K562 (cell line): ENCODE results near the gene SYNGR4. TPM values are rescaled to one million over a fixed set of nuclear protein-coding genes. Genes with fewer than 3 reads are reported as not detected.
A peak's percentile ranks its signal among the peaks of the same experiment; 100 is the strongest.

Experiments used
- ARID1B ChIP-seq: fragments of 450-650 bp; IDR thresholded peaks from 2 replicates; pipeline ENCODE4 v1.6.1; 2016; ENCODE audit warnings: antibody characterized with exemption, mild to moderate bottlenecking, inconsistent platforms
- ATF7 ChIP-seq: fragments of 450-650 bp; IDR thresholded peaks from 2 replicates; pipeline ENCODE4 v1.7.1; 2014; ENCODE audit warnings: mild to moderate bottlenecking, moderate library complexity
- DMBX1 ChIP-seq: fragments of 250-450 bp; sonication (Bioruptor Pico); IDR thresholded peaks from 2 replicates; pipeline ENCODE4 v1.8.0; 2022; ENCODE audit warnings: inconsistent platforms, mild to moderate bottlenecking, moderate library complexity, borderline replicate concordance
- ELF1 ChIP-seq: fragments of 200-800 bp; sonication (Bioruptor generic); IDR thresholded peaks from 2 replicates; pipeline ENCODE4 v1.6.1; 2016; ENCODE audit warnings: missing genetic modification characterization, missing compliant biosample characterization
- GTF2E2 ChIP-seq: fragments of 200-800 bp; sonication (Bioruptor generic); IDR thresholded peaks from 2 replicates; pipeline ENCODE4 v1.6.1; 2016; ENCODE audit warnings: missing genetic modification characterization, missing compliant biosample characterization
- KLF6 ChIP-seq: fragments of 250-450 bp; sonication (Bioruptor Pico); IDR thresholded peaks from 2 replicates; pipeline ENCODE4 v1.4.0; 2020; ENCODE audit warnings: mild to moderate bottlenecking, moderate library complexity, borderline replicate concordance
- MAFK ChIP-seq: IDR thresholded peaks from 2 replicates; pipeline ENCODE4 v1.6.1; 2011; ENCODE audit warnings: low read length, improper control_type of control experiment
- NFE2 ChIP-seq: IDR thresholded peaks from 2 replicates; pipeline ENCODE4 v1.6.1; 2014; ENCODE audit warnings: antibody characterized with exemption, low read depth
- RCOR1 ChIP-seq, 2 experiments: IDR thresholded peaks; 2 replicates each; pipeline ENCODE4 v1.6.1; 2012; ENCODE audit warnings: low read depth in 2 of 2, low read length in 2 of 2, borderline replicate concordance in 1 of 2, improper control_type of control experiment in 1 of 2
- SMARCE1 ChIP-seq: fragments of 450-650 bp; IDR thresholded peaks from 2 replicates; pipeline ENCODE4 v1.7.1; 2016; ENCODE audit warnings: mild to moderate bottlenecking
- SP1 ChIP-seq: sonication (generic); formaldehyde crosslinking; IDR thresholded peaks from 2 replicates; pipeline ENCODE4 v1.8.1; 2022; ENCODE audit warnings: mild to moderate bottlenecking, missing genetic modification reagents
- polyA plus RNA-seq, 8 experiments: library from polyadenylated mRNA; depleted of rRNA in 4 of 8; stranded (reverse) in 5 of 8; unstranded in 3 of 8; fragments of >200 nt; fragmentation: Nextera tagmentation in 2 of 8; fragmentation: Illumina TruSeq in 1 of 8; extraction: Ambion mirVana in 2 of 8; extraction: Trizol in 1 of 8; gene quantifications; 2 replicates each; pipeline versions ENCODE4 v1.2.1 to v1.2.3, GENCODE V29; 2011 to 2014; ENCODE audit warnings: inconsistent platforms in 1 of 8, missing spikeins in 1 of 8
- total RNA-seq, 7 experiments: library from RNA; depleted of rRNA in 6 of 7; stranded (reverse); fragments of >200 nt in 6 of 7; fragmentation: Illumina TruSeq in 2 of 7; extraction: Trizol in 2 of 7; gene quantifications; 2 replicates each; pipeline versions ENCODE4 v1.2.1 to v1.2.3, GENCODE V29; 2011 to 2021; ENCODE audit warnings: low replicate concordance in 1 of 7
- TF ChIP-seq, protein P1 (sequence below): fragments of 450-650 bp; IDR thresholded peaks from 2 replicates; pipeline ENCODE4 v1.6.1; 2017; ENCODE audit warnings: antibody characterized with exemption, mild to moderate bottlenecking
- TF ChIP-seq, protein P2 (sequence below): fragments of 200-600 bp; sonication (generic); IDR thresholded peaks from one replicate; pipeline ENCODE4 v1.6.1; 2012; ENCODE audit warnings: mild to moderate bottlenecking, low read depth, low read length, inconsistent platforms

The SYNGR4 gene
- total and polyA plus RNA-seq, 9 of the 15 experiments (the other 6 are each of a cell fraction or from before 2014, with no cell fraction given) = 0.07 to 0.14 TPM; not detected in 7

DNA sequence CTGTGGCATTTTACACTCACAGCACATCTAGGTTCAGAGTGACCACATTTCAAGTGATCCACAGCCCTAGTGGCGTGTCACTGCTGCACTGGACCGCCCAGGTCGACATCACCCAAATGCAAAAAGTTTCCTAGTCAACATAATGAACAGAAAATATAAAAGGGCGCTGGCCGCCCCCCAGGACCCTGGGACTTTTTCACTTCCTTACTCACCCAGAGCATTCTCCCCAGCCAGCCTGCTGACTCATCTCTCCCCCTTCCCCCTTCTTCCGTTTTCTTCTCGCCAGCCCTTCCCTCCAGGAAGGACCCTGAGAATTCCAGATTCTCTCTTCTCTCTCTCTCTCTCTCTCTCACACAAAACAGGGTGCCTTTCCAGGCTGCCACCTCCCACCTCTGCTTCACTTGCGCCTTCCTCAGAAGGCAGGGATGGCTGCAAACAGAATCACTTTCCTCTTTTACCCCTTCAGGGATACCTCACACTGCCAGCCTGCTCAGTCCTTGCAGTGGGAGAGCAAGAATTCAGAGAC is 60.6 kb downstream of the SYNGR4 start (continued):
- TF ChIP-seq, protein P1, sequence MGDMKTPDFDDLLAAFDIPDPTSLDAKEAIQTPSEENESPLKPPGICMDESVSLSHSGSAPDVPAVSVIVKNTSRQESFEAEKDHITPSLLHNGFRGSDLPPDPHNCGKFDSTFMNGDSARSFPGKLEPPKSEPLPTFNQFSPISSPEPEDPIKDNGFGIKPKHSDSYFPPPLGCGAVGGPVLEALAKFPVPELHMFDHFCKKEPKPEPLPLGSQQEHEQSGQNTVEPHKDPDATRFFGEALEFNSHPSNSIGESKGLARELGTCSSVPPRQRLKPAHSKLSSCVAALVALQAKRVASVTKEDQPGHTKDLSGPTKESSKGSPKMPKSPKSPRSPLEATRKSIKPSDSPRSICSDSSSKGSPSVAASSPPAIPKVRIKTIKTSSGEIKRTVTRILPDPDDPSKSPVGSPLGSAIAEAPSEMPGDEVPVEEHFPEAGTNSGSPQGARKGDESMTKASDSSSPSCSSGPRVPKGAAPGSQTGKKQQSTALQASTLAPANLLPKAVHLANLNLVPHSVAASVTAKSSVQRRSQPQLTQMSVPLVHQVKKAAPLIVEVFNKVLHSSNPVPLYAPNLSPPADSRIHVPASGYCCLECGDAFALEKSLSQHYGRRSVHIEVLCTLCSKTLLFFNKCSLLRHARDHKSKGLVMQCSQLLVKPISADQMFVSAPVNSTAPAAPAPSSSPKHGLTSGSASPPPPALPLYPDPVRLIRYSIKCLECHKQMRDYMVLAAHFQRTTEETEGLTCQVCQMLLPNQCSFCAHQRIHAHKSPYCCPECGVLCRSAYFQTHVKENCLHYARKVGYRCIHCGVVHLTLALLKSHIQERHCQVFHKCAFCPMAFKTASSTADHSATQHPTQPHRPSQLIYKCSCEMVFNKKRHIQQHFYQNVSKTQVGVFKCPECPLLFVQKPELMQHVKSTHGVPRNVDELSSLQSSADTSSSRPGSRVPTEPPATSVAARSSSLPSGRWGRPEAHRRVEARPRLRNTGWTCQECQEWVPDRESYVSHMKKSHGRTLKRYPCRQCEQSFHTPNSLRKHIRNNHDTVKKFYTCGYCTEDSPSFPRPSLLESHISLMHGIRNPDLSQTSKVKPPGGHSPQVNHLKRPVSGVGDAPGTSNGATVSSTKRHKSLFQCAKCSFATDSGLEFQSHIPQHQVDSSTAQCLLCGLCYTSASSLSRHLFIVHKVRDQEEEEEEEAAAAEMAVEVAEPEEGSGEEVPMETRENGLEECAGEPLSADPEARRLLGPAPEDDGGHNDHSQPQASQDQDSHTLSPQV = peak; percentile 76
- TF ChIP-seq KLF6 (CRISPR knock-in tag) = 0 out of 2 replicates have a peak, but pooled peaks have one; percentile 27
- TF ChIP-seq ARID1B = peak; percentile 82
- TF ChIP-seq RCOR1 (IDR thresholded peaks at IDR 0.05; ENCODE audit: borderline replicate concordance in 1 of 2, low read depth in 2 of 2, low read length in 2 of 2) = peak in 1 of 2 experiments; percentile 8; a peak in 1 of 4 replicates
- TF ChIP-seq, protein P2, sequence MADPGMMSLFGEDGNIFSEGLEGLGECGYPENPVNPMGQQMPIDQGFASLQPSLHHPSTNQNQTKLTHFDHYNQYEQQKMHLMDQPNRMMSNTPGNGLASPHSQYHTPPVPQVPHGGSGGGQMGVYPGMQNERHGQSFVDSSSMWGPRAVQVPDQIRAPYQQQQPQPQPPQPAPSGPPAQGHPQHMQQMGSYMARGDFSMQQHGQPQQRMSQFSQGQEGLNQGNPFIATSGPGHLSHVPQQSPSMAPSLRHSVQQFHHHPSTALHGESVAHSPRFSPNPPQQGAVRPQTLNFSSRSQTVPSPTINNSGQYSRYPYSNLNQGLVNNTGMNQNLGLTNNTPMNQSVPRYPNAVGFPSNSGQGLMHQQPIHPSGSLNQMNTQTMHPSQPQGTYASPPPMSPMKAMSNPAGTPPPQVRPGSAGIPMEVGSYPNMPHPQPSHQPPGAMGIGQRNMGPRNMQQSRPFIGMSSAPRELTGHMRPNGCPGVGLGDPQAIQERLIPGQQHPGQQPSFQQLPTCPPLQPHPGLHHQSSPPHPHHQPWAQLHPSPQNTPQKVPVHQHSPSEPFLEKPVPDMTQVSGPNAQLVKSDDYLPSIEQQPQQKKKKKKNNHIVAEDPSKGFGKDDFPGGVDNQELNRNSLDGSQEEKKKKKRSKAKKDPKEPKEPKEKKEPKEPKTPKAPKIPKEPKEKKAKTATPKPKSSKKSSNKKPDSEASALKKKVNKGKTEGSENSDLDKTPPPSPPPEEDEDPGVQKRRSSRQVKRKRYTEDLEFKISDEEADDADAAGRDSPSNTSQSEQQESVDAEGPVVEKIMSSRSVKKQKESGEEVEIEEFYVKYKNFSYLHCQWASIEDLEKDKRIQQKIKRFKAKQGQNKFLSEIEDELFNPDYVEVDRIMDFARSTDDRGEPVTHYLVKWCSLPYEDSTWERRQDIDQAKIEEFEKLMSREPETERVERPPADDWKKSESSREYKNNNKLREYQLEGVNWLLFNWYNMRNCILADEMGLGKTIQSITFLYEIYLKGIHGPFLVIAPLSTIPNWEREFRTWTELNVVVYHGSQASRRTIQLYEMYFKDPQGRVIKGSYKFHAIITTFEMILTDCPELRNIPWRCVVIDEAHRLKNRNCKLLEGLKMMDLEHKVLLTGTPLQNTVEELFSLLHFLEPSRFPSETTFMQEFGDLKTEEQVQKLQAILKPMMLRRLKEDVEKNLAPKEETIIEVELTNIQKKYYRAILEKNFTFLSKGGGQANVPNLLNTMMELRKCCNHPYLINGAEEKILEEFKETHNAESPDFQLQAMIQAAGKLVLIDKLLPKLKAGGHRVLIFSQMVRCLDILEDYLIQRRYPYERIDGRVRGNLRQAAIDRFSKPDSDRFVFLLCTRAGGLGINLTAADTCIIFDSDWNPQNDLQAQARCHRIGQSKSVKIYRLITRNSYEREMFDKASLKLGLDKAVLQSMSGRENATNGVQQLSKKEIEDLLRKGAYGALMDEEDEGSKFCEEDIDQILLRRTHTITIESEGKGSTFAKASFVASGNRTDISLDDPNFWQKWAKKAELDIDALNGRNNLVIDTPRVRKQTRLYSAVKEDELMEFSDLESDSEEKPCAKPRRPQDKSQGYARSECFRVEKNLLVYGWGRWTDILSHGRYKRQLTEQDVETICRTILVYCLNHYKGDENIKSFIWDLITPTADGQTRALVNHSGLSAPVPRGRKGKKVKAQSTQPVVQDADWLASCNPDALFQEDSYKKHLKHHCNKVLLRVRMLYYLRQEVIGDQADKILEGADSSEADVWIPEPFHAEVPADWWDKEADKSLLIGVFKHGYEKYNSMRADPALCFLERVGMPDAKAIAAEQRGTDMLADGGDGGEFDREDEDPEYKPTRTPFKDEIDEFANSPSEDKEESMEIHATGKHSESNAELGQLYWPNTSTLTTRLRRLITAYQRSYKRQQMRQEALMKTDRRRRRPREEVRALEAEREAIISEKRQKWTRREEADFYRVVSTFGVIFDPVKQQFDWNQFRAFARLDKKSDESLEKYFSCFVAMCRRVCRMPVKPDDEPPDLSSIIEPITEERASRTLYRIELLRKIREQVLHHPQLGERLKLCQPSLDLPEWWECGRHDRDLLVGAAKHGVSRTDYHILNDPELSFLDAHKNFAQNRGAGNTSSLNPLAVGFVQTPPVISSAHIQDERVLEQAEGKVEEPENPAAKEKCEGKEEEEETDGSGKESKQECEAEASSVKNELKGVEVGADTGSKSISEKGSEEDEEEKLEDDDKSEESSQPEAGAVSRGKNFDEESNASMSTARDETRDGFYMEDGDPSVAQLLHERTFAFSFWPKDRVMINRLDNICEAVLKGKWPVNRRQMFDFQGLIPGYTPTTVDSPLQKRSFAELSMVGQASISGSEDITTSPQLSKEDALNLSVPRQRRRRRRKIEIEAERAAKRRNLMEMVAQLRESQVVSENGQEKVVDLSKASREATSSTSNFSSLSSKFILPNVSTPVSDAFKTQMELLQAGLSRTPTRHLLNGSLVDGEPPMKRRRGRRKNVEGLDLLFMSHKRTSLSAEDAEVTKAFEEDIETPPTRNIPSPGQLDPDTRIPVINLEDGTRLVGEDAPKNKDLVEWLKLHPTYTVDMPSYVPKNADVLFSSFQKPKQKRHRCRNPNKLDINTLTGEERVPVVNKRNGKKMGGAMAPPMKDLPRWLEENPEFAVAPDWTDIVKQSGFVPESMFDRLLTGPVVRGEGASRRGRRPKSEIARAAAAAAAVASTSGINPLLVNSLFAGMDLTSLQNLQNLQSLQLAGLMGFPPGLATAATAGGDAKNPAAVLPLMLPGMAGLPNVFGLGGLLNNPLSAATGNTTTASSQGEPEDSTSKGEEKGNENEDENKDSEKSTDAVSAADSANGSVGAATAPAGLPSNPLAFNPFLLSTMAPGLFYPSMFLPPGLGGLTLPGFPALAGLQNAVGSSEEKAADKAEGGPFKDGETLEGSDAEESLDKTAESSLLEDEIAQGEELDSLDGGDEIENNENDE = no peak
- peak; percentile 92 for TF ChIP-seq SMARCE1
- no peak for TF ChIP-seq GTF2E2 (tag)
- peak; percentile 94 for TF ChIP-seq NFE2
- 0 out of 2 replicates have a peak, but pooled peaks have one; percentile 11 for TF ChIP-seq SP1 (CRISPR knock-in tag)
- TF ChIP-seq ELF1 (tag) = peak; percentile 57; the same call in 1 of the 2 replicates
- no peak for TF ChIP-seq DMBX1
- peak; percentile 66 for TF ChIP-seq MAFK
- TF ChIP-seq ATF7 = peak; percentile 53
- TF ChIP-seq, all 486 proteins: peak for 52
